ENCODE results near the gene LYL1. TPM values are rescaled to one million over a fixed set of nuclear protein-coding genes. Genes with fewer than 3 reads are reported as not detected.

Gene LYL1
- total and polyA plus RNA-seq, 2 donors (not counting 1 experiment from before 2014, with no cell fraction given) = 112 to 125 TPM

- no peak overlapping the region for H3K27ac Mint-ChIP-seq
- no peak for DNase-seq
- H2AFZ ChIP-seq (ENCODE audit: insufficient read depth, low read depth, low read length, poor library complexity, severe bottlenecking) = no peak overlapping the region
- H3K36me3 ChIP-seq (replicated peaks in 1 of 2; ENCODE audit: control extremely low read depth in 1 of 2, control insufficient read depth in 1 of 2, extremely low read depth in 1 of 2, insufficient read depth in 2 of 2, low read length in 1 of 2) = peaks cover 0 to 39% of the 10 kb centered on the region in 2 experiments
- H4K20me1 ChIP-seq (ENCODE audit: control insufficient read depth, insufficient read depth, low read length, poor library complexity, severe bottlenecking) = peaks cover 15% of the 10 kb centered on the region
- no peak overlapping the region for H3K4me3 Mint-ChIP-seq
- no peaks in the 10 kb centered on the region for H3K9me3 Mint-ChIP-seq (ENCODE audit: insufficient read depth)
- WGBS (ENCODE audit: insufficient coverage) = 100% methylated on average over 5 of the region's 11 CpGs
- H3K27me3 ChIP-seq (replicated peaks in 1 of 4; ENCODE audit: control extremely low read depth in 1 of 4, control insufficient read depth in 3 of 4, insufficient read depth in 4 of 4, low read length in 3 of 4) = no peaks in the 10 kb centered on the region
- POLR2A ChIA-PET = no interaction called here
- H3K27me3 Mint-ChIP-seq = no peaks in the 10 kb centered on the region
- no peaks in the 10 kb centered on the region for H3K4me1 ChIP-seq (ENCODE audit: control insufficient read depth in 2 of 2, insufficient read depth in 2 of 2, low read length in 2 of 2)
- H3K79me2 ChIP-seq (ENCODE audit: control insufficient read depth, insufficient read depth, low read length) = peaks cover 29% of the 10 kb centered on the region
- no peak overlapping the region for H3K4me2 ChIP-seq (replicated peaks; ENCODE audit: low read depth, low read length, poor library complexity, severe bottlenecking)
- H3K27ac ChIP-seq (ENCODE audit: low read length in 2 of 2) = no peak overlapping the region
- no peak for ATAC-seq (ENCODE audit: low read depth)
- no peak overlapping the region for H3K9ac ChIP-seq (ENCODE audit: low read length)
- intact Hi-C loops (cut with micrococcal nuclease) = no loop called here
- TF ChIP-seq EZH2 (IDR thresholded peaks at IDR 0.05; ENCODE audit: borderline replicate concordance, insufficient read depth, low read depth, low read length, poor library complexity, severe bottlenecking) (no peak), CTCF (IDR thresholded peaks at IDR 0.05) (no peak)
- CTCF ChIA-PET = no interaction called here
- no peaks in the 10 kb centered on the region for H3K4me1 Mint-ChIP-seq
- H3K4me3 ChIP-seq (ENCODE audit: control extremely low read depth in 1 of 5, extremely low read depth in 1 of 5, insufficient read depth in 1 of 5, low read depth in 2 of 5, low read length in 4 of 5) = no peak overlapping the region
- no peaks in the 10 kb centered on the region for H3K9me3 ChIP-seq (ENCODE audit: control extremely low read depth in 1 of 3, control insufficient read depth in 2 of 3, insufficient read depth in 1 of 3, low read length in 2 of 3)
Observed at GRCh38 chr19:13139633-13140311, 37.1 kb upstream of the LYL1 start.

- Mint-ChIP-seq H3K9me3 (ENCODE audit: insufficient read depth) (no peaks in the 10 kb centered on the region), H3K4me1 (no peaks in the 10 kb centered on the region), H3K27ac (no peak overlapping the region), H3K27me3 (no peaks in the 10 kb centered on the region), H3K4me3 (no peak overlapping the region)
- CTCF ChIA-PET = no interaction called here
- H3K9me3 ChIP-seq (ENCODE audit: control extremely low read depth in 1 of 3, control insufficient read depth in 2 of 3, insufficient read depth in 1 of 3, low read length in 2 of 3) = no peaks in the 10 kb centered on the region
- H3K9ac ChIP-seq (ENCODE audit: low read length) = no peak overlapping the region
- no peak for DNase-seq
- no peak overlapping the region for H3K4me2 ChIP-seq (replicated peaks; ENCODE audit: low read depth, low read length, poor library complexity, severe bottlenecking)
- no peak overlapping the region for H2AFZ ChIP-seq (ENCODE audit: insufficient read depth, low read depth, low read length, poor library complexity, severe bottlenecking)
- WGBS (ENCODE audit: insufficient coverage) = 93% methylated on average over 6 of the region's 10 CpGs
- H3K36me3 ChIP-seq (replicated peaks in 1 of 2; ENCODE audit: control extremely low read depth in 1 of 2, control insufficient read depth in 1 of 2, extremely low read depth in 1 of 2, insufficient read depth in 2 of 2, low read length in 1 of 2) = peaks cover 0 to 30% of the 10 kb centered on the region in 2 experiments
- POLR2A ChIA-PET = no interaction called here
- ATAC-seq (ENCODE audit: low read depth) = no peak
- H3K27me3 ChIP-seq (replicated peaks in 1 of 4; ENCODE audit: control extremely low read depth in 1 of 4, control insufficient read depth in 3 of 4, insufficient read depth in 4 of 4, low read length in 3 of 4) = no peaks in the 10 kb centered on the region
- H3K4me1 ChIP-seq (ENCODE audit: control insufficient read depth in 2 of 2, insufficient read depth in 2 of 2, low read length in 2 of 2) = no peaks in the 10 kb centered on the region
- no peak overlapping the region for H3K4me3 ChIP-seq (ENCODE audit: control extremely low read depth in 1 of 5, extremely low read depth in 1 of 5, insufficient read depth in 1 of 5, low read depth in 2 of 5, low read length in 4 of 5)
- H4K20me1 ChIP-seq (ENCODE audit: control insufficient read depth, insufficient read depth, low read length, poor library complexity, severe bottlenecking) = peaks cover 7% of the 10 kb centered on the region
- TF ChIP-seq EZH2 (IDR thresholded peaks at IDR 0.05; ENCODE audit: borderline replicate concordance, insufficient read depth, low read depth, low read length, poor library complexity, severe bottlenecking) = no peak
- TF ChIP-seq CTCF (IDR thresholded peaks at IDR 0.05) = no peak
- H3K79me2 ChIP-seq (ENCODE audit: control insufficient read depth, insufficient read depth, low read length) = peaks cover 30% of the 10 kb centered on the region
- no peak overlapping the region for H3K27ac ChIP-seq (ENCODE audit: low read length in 2 of 2)
- intact Hi-C loops (cut with micrococcal nuclease) = no loop called here
Observed at GRCh38 chr19:13138916-13139198, 36.2 kb upstream of the LYL1 start.
